Activated CD4-positive, alpha-beta memory T cell treated with anti-CD3 and anti-CD28 coated beads for 36 hours (primary cell): Measurements from ENCODE around the gene NRP2. TPM values are rescaled to one million over a fixed set of nuclear protein-coding genes. Genes with fewer than 3 reads are reported as not detected.

Experiments used
- CTCF ChIA-PET: fragments of 350-600 bp; sonication (Branson Sonifier 250); formaldehyde crosslinking; loops from one replicate; lab custom pipeline; 2021; ENCODE audit warnings: antibody characterized with exemption, inconsistent platforms; lab: Charles Lee
- POLR2A ChIA-PET: fragments of 350-600 bp; sonication (Branson Sonifier 250); formaldehyde crosslinking; loops from one replicate; lab custom pipeline; 2021; ENCODE audit warnings: antibody characterized with exemption; lab: Charles Lee
- DNase-seq: peaks from one replicate; pipeline ENCODE4 v3.0.0-alpha.2; 2020
- H3K27ac Mint-ChIP-seq: one replicate; pipeline ENCODE4 v1.8.0; 2021; ENCODE audit warnings: mixed read lengths
- H3K27me3 Mint-ChIP-seq: one replicate; pipeline ENCODE4 v1.8.0; 2021; ENCODE audit warnings: mixed read lengths
- H3K36me3 Mint-ChIP-seq: one replicate; pipeline ENCODE4 v1.8.0; 2021; ENCODE audit warnings: mixed read lengths
- H3K4me1 Mint-ChIP-seq: one replicate; pipeline ENCODE4 v1.8.0; 2021; ENCODE audit warnings: low read depth, mixed read lengths
- H3K4me3 Mint-ChIP-seq: one replicate; pipeline ENCODE4 v1.8.0; 2021; ENCODE audit warnings: mild to moderate bottlenecking, mixed read lengths
- H3K9me3 Mint-ChIP-seq: one replicate; pipeline ENCODE4 v1.8.0; 2021; ENCODE audit warnings: mixed read lengths
- intact Hi-C: fragments of 100-400 bp; cut with micrococcal nuclease; formaldehyde crosslinking; loops from one replicate; pipeline ENCODE4 v1.15.1; 2023
- total RNA-seq, 2 experiments: library from RNA; stranded (reverse); gene quantifications; one replicate each; pipeline ENCODE4 v1.2.3, GENCODE V29; 2021

The NRP2 gene
- total RNA-seq, 2 experiments from 2014 or later: 1.9 to 2.6 TPM

GRCh38 chr2:205766779-205767359 is 84.6 kb downstream of the NRP2 start:
- no peaks in the 10 kb centered on the region for H3K9me3 Mint-ChIP-seq
- intact Hi-C loops: loop anchor here (1.0 to 2.0 kb wide), 3 partner anchors 46 to 158 kb away; no protein-coding TSS in a partner anchor
- H3K27ac Mint-ChIP-seq: no peak overlapping the region
- CTCF ChIA-PET: interaction anchor here (1.6 kb wide), 1 partner anchor 119 kb away, joined by 6 read pairs; no protein-coding TSS in a partner anchor
- POLR2A ChIA-PET: no interaction called here
- peaks cover 31% of the 10 kb centered on the region for H3K27me3 Mint-ChIP-seq
- peak; percentile 65 for DNase-seq
- no peak overlapping the region for H3K4me3 Mint-ChIP-seq
- H3K36me3 Mint-ChIP-seq: no peaks in the 10 kb centered on the region
- H3K4me1 Mint-ChIP-seq: peaks cover 6% of the 10 kb centered on the region

GRCh38 chr2:205767617-205768016 is 85.3 kb downstream of the NRP2 start:
- ChIA-PET POLR2A (no interaction called here), CTCF (interaction anchor here (0.8 to 1.6 kb wide), 4 partner anchors 9 to 181 kb away, joined by 3 to 8 read pairs (median 6); no protein-coding TSS in a partner anchor)
- no peak overlapping the region for H3K4me3 Mint-ChIP-seq
- no peak overlapping the region for H3K27ac Mint-ChIP-seq
- peaks cover 32% of the 10 kb centered on the region for H3K27me3 Mint-ChIP-seq
- H3K36me3 Mint-ChIP-seq: no peaks in the 10 kb centered on the region
- no peak for DNase-seq
- intact Hi-C loops: loop anchor here (2.0 kb wide), 2 partner anchors 45 to 157 kb away; no protein-coding TSS in a partner anchor
- peaks cover 6% of the 10 kb centered on the region for H3K4me1 Mint-ChIP-seq
- H3K9me3 Mint-ChIP-seq: no peaks in the 10 kb centered on the region

GRCh38 chr2:205768341-205768740 is 86.0 kb downstream of the NRP2 start:
- ChIA-PET CTCF (interaction anchor here (0.8 to 1.6 kb wide), 4 partner anchors 10 to 180 kb away, joined by 3 to 8 read pairs (median 6); no protein-coding TSS in a partner anchor), POLR2A (no interaction called here)
- intact Hi-C loops: no loop called here
- H3K4me3 Mint-ChIP-seq: no peak overlapping the region
- no peaks in the 10 kb centered on the region for H3K36me3 Mint-ChIP-seq
- no peak overlapping the region for H3K27ac Mint-ChIP-seq
- H3K9me3 Mint-ChIP-seq: no peaks in the 10 kb centered on the region
- H3K27me3 Mint-ChIP-seq: peaks cover 35% of the 10 kb centered on the region
- no peak for DNase-seq
- H3K4me1 Mint-ChIP-seq: peaks cover 6% of the 10 kb centered on the region

GRCh38 chr2:205768815-205769494 is 86.7 kb downstream of the NRP2 start:
- intact Hi-C loops: no loop called here
- CTCF ChIA-PET: interaction anchor here (0.9 to 1.5 kb wide), 3 partner anchors 11 to 157 kb away, joined by 4 to 8 read pairs (median 7); no protein-coding TSS in a partner anchor
- Mint-ChIP-seq H3K36me3 (no peaks in the 10 kb centered on the region), H3K9me3 (no peaks in the 10 kb centered on the region), H3K4me3 (no peak overlapping the region), H3K27ac (no peak overlapping the region), H3K4me1 (peaks cover 6% of the 10 kb centered on the region), H3K27me3 (peaks cover 34% of the 10 kb centered on the region)
- POLR2A ChIA-PET: no interaction called here
- DNase-seq: no peak

GRCh38 chr2:205769495-205769850 is 87.2 kb downstream of the NRP2 start:
- Mint-ChIP-seq H3K27me3 (peaks cover 32% of the 10 kb centered on the region), H3K9me3 (no peaks in the 10 kb centered on the region)

GRCh38 chr2:205769879-205770278 is 87.6 kb downstream of the NRP2 start:
- Mint-ChIP-seq H3K4me3 (no peak overlapping the region), H3K36me3 (no peaks in the 10 kb centered on the region), H3K9me3 (no peaks in the 10 kb centered on the region), H3K27ac (no peak overlapping the region), H3K4me1 (peaks cover 6% of the 10 kb centered on the region), H3K27me3 (peaks cover 32% of the 10 kb centered on the region)
- no peak for DNase-seq
- CTCF ChIA-PET: interaction anchor here (0.9 to 1.1 kb wide), 2 partner anchors 45 to 116 kb away, joined by 3 to 4 read pairs; no protein-coding TSS in a partner anchor
- intact Hi-C loops: no loop called here
- POLR2A ChIA-PET: no interaction called here

More at GRCh38 chr2:205769495-205769850, 87.2 kb downstream of the NRP2 start:
- CTCF ChIA-PET: interaction anchor here (0.9 to 1.1 kb wide), 2 partner anchors 45 to 116 kb away, joined by 3 to 4 read pairs; no protein-coding TSS in a partner anchor
- POLR2A ChIA-PET: no interaction called here
- Mint-ChIP-seq H3K27ac (no peak overlapping the region), H3K4me1 (peaks cover 6% of the 10 kb centered on the region), H3K4me3 (no peak overlapping the region), H3K36me3 (no peaks in the 10 kb centered on the region)
- DNase-seq: no peak
- intact Hi-C loops: no loop called here

GRCh38 chr2:205770577-205770976 is 88.3 kb downstream of the NRP2 start:
- ChIA-PET POLR2A (no interaction called here), CTCF (interaction anchor here (1.1 kb wide), 1 partner anchor 115 kb away, joined by 3 read pairs; no protein-coding TSS in a partner anchor)
- Mint-ChIP-seq H3K4me3 (no peak overlapping the region), H3K27ac (no peak overlapping the region), H3K4me1 (peaks cover 6% of the 10 kb centered on the region), H3K36me3 (no peaks in the 10 kb centered on the region), H3K27me3 (peaks cover 32% of the 10 kb centered on the region), H3K9me3 (no peaks in the 10 kb centered on the region)
- no peak for DNase-seq
- intact Hi-C loops: no loop called here

GRCh38 chr2:205771031-205771430 is 88.7 kb downstream of the NRP2 start:
- Mint-ChIP-seq H3K4me1 (peaks cover 6% of the 10 kb centered on the region), H3K27ac (no peak overlapping the region), H3K36me3 (no peaks in the 10 kb centered on the region), H3K9me3 (no peaks in the 10 kb centered on the region), H3K4me3 (no peak overlapping the region), H3K27me3 (peaks cover 28% of the 10 kb centered on the region)
- intact Hi-C loops: no loop called here
- CTCF ChIA-PET: no interaction called here
- no peak for DNase-seq
- POLR2A ChIA-PET: no interaction called here

- DNase-seq: no peak
- H3K4me3 Mint-ChIP-seq: no peak overlapping the region
- H3K36me3 Mint-ChIP-seq: no peaks in the 10 kb centered on the region
- peaks cover 6% of the 10 kb centered on the region for H3K4me1 Mint-ChIP-seq
- ChIA-PET POLR2A (no interaction called here), CTCF (no interaction called here)
- no peaks in the 10 kb centered on the region for H3K9me3 Mint-ChIP-seq
- intact Hi-C loops: no loop called here
- H3K27ac Mint-ChIP-seq: no peak overlapping the region
- H3K27me3 Mint-ChIP-seq: peaks cover 31% of the 10 kb centered on the region
Measured at GRCh38 chr2:205771666-205772065, 89.4 kb downstream of the NRP2 start.

GRCh38 chr2:205772983-205773382 is 90.7 kb downstream of the NRP2 start:
- no peak overlapping the region for H3K27ac Mint-ChIP-seq
- ChIA-PET CTCF (interaction anchor here (0.7 to 4.7 kb wide), 4 partner anchors 8 to 153 kb away, joined by 3 to 23 read pairs (median 4); no protein-coding TSS in a partner anchor), POLR2A (no interaction called here)
- H3K27me3 Mint-ChIP-seq: peaks cover 31% of the 10 kb centered on the region
- no peaks in the 10 kb centered on the region for H3K9me3 Mint-ChIP-seq
- no peak for DNase-seq
- H3K36me3 Mint-ChIP-seq: no peaks in the 10 kb centered on the region
- intact Hi-C loops: no loop called here
- H3K4me3 Mint-ChIP-seq: no peak overlapping the region
- H3K4me1 Mint-ChIP-seq: peaks cover 4% of the 10 kb centered on the region

GRCh38 chr2:205773989-205774388 is 91.7 kb downstream of the NRP2 start:
- CTCF ChIA-PET: interaction anchor here (0.6 to 4.7 kb wide), 6 partner anchors 14 to 152 kb away, joined by 3 to 23 read pairs (median 4); partner anchors contain the start of gene NRP2
- intact Hi-C loops: no loop called here
- Mint-ChIP-seq H3K27me3 (peaks cover 35% of the 10 kb centered on the region), H3K27ac (no peak overlapping the region), H3K9me3 (no peaks in the 10 kb centered on the region), H3K4me1 (peaks cover 4% of the 10 kb centered on the region), H3K4me3 (no peak overlapping the region), H3K36me3 (no peaks in the 10 kb centered on the region)
- DNase-seq: no peak
- POLR2A ChIA-PET: no interaction called here
